ENCODE results near the gene THADA. TPM values are rescaled to one million over a fixed set of nuclear protein-coding genes. Genes with fewer than 3 reads are reported as not detected.

Gene THADA
- total and polyA plus RNA-seq, 7 donors = 4.4 to 35.2 (median 20.2) TPM

- no peak for TF ChIP-seq CTCF (IDR thresholded peaks at IDR 0.05)
- TF ChIP-seq POLR2AphosphoS5 (IDR thresholded peaks at IDR 0.05) = peak in 3 of 4 donors; percentile 17 to 58 (median 33)
- H3K27me3 ChIP-seq = no peaks in the 10 kb centered on the region
- H3K4me3 ChIP-seq = no peak overlapping the region
- DNase-seq = no peak
- H3K4me1 ChIP-seq = peaks cover 0 to 70% (median 69%) of the 10 kb centered on the region in 4 donors
- H3K36me3 ChIP-seq = no peaks in the 10 kb centered on the region
- 85 to 96% methylated on average over 1 of the region's 1 CpG for WGBS, 2 donors
- intact Hi-C loops (cut with DNase I) = loop anchor here (5.0 to 10.0 kb wide), 2 partner anchors 121 to 184 kb away; no protein-coding TSS in a partner anchor
- H3K9me3 ChIP-seq = no peaks in the 10 kb centered on the region
- peak overlapping the region; percentile 49 to 92 (median 78) for H3K27ac ChIP-seq
Observed at GRCh38 chr2:43340945-43341356, 254.9 kb downstream of the THADA start.

DNA sequence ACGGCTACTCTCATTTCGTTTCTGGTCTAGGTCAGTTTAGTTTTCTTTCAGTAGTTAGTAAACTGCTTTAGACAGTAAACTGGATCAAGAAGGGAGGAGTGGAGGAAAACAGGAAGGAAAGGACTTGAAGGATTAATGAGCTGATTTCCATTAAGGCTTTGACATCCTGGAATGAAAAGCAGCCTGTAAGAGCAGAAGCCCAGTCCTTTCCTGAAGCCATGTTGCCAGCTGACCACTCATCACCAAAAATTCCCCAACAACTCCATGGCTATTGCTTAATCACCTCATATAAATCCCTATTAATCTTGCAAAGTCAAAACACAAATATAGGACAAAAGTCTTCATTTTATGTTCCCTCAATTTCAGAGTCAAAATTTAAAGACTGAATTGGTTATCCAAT, 255.8 kb downstream of the THADA start:
- TF ChIP-seq POLR2AphosphoS5 (IDR thresholded peaks at IDR 0.05) (peak in 3 of 4 donors; percentile 37 to 58 (median 47)), POLR2A (IDR thresholded peaks at IDR 0.05) (no peak)
- Histone ChIP-seq H3K4me3 (no peak overlapping the region), H3K9me3 (no peaks in the 10 kb centered on the region), H3K36me3 (no peaks in the 10 kb centered on the region), H3K27me3 (no peaks in the 10 kb centered on the region), H3K4me1 (peaks cover 0 to 61% (median 60%) of the 10 kb centered on the region in 4 donors), H3K27ac (peak overlapping the region; percentile 49 to 92 (median 78))
- DNase-seq = no peak
- 86 to 90% methylated on average over 2 of the region's 2 CpGs for WGBS, 2 donors
- intact Hi-C loops (cut with DNase I) = loop anchor here (5.0 to 10.0 kb wide), 2 partner anchors 122 to 185 kb away; no protein-coding TSS in a partner anchor

GRCh38 chr2:43333656-43334144, 262.1 kb downstream of the THADA start:
- no peaks in the 10 kb centered on the region for H3K36me3 ChIP-seq
- peak overlapping the region in 1 of 4 donors; percentile 6 for H3K4me3 ChIP-seq
- H3K9me3 ChIP-seq = no peaks in the 10 kb centered on the region
- 39 to 54% methylated on average over 2 of the region's 2 CpGs for WGBS, 2 donors
- H3K27me3 ChIP-seq = no peaks in the 10 kb centered on the region
- DNase-seq = no peak
- TF ChIP-seq POLR2AphosphoS5 (IDR thresholded peaks at IDR 0.05) (peak in 3 of 4 donors; percentile 9 to 46 (median 31)), POLR2A (IDR thresholded peaks at IDR 0.05) (no peak)
- intact Hi-C loops (cut with DNase I) = no loop called here
- peak overlapping the region; percentile 74 to 82 (median 80) for H3K27ac ChIP-seq
- peaks cover 0 to 72% (median 58%) of the 10 kb centered on the region in 4 donors for H3K4me1 ChIP-seq

DNA sequence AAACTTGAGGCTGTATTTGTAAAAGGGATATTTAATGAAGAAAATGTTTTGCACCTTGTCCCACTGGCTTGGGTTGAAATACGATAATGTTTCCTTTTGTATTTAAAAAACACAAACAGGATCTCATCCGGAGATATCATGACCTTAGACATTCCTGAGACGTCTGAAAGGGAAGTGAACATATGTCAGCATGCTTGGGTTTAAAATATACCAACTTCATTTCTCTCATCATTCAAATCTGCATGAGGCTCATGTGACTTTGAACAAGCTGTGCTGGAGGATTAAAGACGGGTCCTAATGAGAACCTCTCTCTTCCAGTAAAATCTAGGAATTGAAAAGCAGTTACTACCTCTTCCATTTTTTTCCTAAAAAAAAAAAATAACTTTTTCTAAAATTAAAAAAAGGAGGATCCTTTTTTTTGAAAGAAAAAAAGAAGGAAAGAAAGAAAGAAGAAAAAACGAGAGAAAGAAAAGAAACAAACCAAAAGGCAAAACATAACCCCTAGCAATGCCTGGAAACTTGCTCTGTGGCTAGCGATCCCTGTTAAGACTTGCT, 262.7 kb downstream of the THADA start:
- intact Hi-C loops (cut with DNase I) = no loop called here
- no peaks in the 10 kb centered on the region for H3K27me3 ChIP-seq
- H3K27ac ChIP-seq = peak overlapping the region; percentile 74 to 82 (median 80)
- peak overlapping the region in 1 of 4 donors; percentile 6 for H3K4me3 ChIP-seq
- DNase-seq = no peak
- no peaks in the 10 kb centered on the region for H3K36me3 ChIP-seq
- H3K9me3 ChIP-seq = no peaks in the 10 kb centered on the region
- TF ChIP-seq POLR2A (IDR thresholded peaks at IDR 0.05) = no peak
- TF ChIP-seq EP300 (IDR thresholded peaks at IDR 0.05) = no peak
- WGBS, 2 donors = 66 to 84% methylated on average over 6 of the region's 6 CpGs
- H3K4me1 ChIP-seq = peaks cover 0 to 77% (median 64%) of the 10 kb centered on the region in 4 donors

DNA sequence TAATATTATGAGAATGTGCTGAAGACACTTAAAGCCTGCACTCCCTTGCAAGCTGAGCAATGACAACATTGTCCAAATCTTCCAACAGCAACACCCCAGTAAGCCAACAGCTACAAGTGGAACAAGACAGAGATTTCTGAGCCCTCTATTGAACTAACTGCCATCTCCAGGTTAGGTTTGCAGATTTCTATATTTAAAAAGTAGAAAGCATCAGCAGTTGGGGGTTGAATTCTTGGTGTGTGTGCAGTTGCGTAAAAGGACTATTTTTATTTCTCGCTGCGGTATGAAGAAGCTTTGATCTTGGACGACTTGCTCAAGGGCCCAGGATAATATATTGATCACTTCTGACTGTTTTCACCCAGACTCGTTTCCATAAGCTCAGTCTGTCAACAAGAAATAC, 263.2 kb downstream of the THADA start:
- Histone ChIP-seq H3K4me1 (peaks cover 0 to 82% (median 69%) of the 10 kb centered on the region in 4 donors), H3K36me3 (no peaks in the 10 kb centered on the region), H3K9me3 (no peaks in the 10 kb centered on the region), H3K27ac (peak overlapping the region; percentile 74 to 82 (median 80)), H3K4me3 (no peak overlapping the region), H3K27me3 (no peaks in the 10 kb centered on the region)
- 72 to 90% methylated on average over 5 of the region's 5 CpGs for WGBS, 2 donors
- no peak for TF ChIP-seq CTCF (IDR thresholded peaks at IDR 0.05)
- no peak for TF ChIP-seq POLR2A (IDR thresholded peaks at IDR 0.05)
- TF ChIP-seq EP300 (IDR thresholded peaks at IDR 0.05) = peak in 1 of 4 donors; percentile 26
- no peak for TF ChIP-seq POLR2AphosphoS5 (IDR thresholded peaks at IDR 0.05)
- intact Hi-C loops (cut with DNase I) = no loop called here
- DNase-seq = no peak

DNA sequence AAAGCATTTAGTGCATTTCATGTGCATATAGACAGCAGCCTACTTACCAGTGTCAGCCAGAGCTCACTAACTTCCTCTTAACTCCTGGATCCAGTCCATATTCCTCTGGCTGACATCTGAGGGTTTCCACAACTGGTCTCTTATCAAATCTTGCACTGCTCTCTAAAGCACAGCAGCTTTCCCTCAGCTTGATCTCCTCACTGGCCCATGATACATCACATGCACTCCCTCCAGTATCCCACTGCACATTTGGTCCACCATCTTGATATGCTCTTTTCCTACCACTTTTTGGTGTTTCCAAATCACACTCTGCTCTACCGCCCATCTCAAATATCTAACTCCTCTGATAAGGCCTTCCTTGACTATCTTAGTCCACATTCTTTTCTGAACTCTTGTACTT, 264.4 kb downstream of the THADA start:
- Histone ChIP-seq H3K27ac (peak overlapping the region; percentile 74 to 82 (median 80)), H3K9me3 (no peaks in the 10 kb centered on the region), H3K4me3 (no peak overlapping the region), H3K4me1 (peaks cover 0 to 84% (median 73%) of the 10 kb centered on the region in 4 donors), H3K36me3 (no peaks in the 10 kb centered on the region), H3K27me3 (no peaks in the 10 kb centered on the region)
- no peak for DNase-seq
- no peak for TF ChIP-seq EP300 (IDR thresholded peaks at IDR 0.05)
- peak in 1 of 4 donors; percentile 7 for TF ChIP-seq POLR2AphosphoS5 (IDR thresholded peaks at IDR 0.05)
- no peak for TF ChIP-seq POLR2A (IDR thresholded peaks at IDR 0.05)
- TF ChIP-seq CTCF (IDR thresholded peaks at IDR 0.05) = no peak
- intact Hi-C loops (cut with DNase I) = no loop called here
- WGBS, 2 donors = 90 to 92% methylated on average over 1 of the region's 1 CpG
